HG03354 (cell line): ENCODE data around the gene PLCB3.
A peak's percentile ranks its signal among the peaks of the same experiment; 100 is the strongest.

ENCODE experiments used
- ATAC-seq: cut with Tn5 transposase; IDR thresholded peaks from one replicate; pipeline ENCODE4 v1.9.1; 2021; ENCODE audit warnings: mild to moderate bottlenecking; ENCODE audit not compliant: unreplicated experiment, poor library complexity, severe bottlenecking

PLCB3 gene

DNA sequence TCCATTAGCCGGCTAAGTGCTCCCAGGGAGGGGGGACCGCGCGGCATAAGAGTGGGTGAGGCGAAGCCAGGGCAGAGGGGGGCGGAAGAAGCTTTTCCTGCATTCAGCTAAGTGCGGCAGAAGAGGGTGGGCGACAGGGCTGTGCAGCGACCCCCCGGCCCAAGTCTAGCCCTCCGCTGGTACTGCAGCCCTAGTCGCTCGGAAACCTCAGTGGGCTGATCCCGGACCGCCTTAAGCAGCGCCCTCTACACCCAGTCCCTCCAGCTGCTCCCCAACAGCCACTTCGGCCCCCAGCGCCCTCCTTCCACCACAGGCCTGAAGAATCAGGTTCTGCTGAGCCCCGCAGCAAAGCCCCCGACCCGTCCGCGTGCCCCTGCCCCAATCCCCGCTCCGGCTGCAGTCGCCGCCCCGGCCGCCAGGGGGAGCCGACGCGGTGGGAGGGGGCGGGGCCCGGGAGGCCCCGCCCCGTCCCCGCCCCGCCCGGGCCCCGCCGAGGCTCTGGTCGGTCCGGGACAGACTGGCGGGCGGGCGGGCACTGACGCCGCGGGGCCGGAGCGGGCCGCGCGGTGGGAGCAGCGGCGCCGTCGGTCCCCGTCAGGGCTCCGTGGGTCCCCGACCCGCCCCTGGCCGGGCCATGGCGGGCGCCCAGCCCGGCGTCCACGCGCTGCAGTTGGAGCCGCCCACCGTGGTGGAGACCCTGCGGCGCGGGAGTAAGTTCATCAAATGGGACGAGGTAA lies at the start of gene PLCB3:
Gene PLCB3 (plus strand): TSS at position 515 of the 737 bp plus-strand sequence. CDS start 120 bp downstream, at position 635.
- no peak for ATAC-seq

DNA sequence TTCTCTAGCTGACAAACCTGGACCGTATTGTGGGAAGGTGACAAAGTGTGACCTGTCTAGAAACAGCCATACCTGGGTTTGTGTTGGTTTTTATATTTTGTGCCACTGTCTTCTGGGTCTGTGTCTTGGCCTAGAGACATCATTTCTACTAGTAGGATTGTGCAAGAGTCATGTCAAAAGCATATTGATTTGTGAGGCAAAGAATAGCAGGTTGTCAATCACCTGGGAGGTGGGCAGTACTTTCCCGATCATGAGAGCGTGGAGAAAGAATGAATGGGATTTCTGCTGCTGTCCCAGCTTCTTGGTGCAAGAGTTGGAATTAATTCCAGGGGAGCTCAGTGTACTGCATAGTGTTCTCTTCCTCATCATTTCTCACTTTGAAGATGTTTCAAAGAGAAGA lies 49.8 kb upstream of the PLCB3 start:
- no peak for ATAC-seq

GRCh38 chr11:64202992-64203391 lies 48.3 kb upstream of the PLCB3 start:
- ATAC-seq, result no peak

DNA sequence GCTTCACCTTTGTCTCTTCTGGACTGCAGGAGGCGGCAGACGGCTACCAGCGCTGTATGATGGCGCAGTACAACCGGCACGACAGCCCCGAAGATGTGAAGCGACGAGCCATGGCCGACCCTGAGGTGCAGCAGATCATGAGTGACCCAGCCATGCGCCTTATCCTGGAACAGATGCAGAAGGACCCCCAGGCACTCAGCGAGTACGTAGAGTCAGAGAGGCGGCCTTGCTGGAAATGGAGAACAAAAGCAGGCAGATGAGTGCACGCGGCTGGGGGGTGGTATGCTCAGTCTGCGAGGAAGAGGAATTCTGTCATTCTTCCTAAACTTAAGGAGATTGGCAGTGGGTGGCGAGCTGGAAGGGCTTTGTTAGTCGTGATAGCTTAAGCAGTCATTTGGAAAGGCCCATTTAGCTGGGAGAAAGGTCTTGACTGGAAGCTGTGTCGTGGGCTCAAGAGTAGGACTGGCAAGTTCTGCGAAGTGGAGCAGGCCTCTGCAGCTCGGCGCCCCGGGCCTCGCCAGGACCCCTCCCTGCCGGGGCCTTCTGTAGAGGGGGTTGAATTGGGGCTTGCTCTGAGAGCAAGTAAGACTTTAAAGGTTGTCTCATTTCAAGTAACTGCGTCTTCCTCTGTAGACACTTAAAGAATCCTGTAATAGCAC lies 47.8 kb upstream of the PLCB3 start:
- ATAC-seq, result no peak

DNA sequence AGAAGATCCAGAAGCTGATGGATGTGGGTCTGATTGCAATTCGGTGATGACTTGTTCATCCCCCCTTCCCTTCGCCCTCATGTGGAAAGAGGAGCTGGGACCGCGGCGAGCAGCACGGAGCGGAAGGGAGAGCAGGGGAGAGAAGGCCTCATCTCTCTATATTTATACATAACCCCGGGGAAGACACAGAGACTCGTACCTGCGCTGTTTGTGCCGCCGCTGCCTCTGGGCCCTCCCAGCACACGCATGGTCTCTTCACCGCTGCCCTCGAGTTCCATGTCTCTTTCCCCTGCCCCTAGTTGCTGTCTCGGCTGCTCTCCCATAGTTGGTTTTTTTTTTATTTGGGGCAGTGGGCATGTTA lies 47.3 kb upstream of the PLCB3 start:
- no peak for ATAC-seq

- no peak for ATAC-seq
Observed at GRCh38 chr11:64204464-64204989, 46.8 kb upstream of the PLCB3 start.

GRCh38 chr11:64206457-64207255 lies 44.7 kb upstream of the PLCB3 start, which contains the start of gene FERMT3:
Gene FERMT3 (plus strand): TSS chr11:64206721. CDS start chr11:64207365, 644 bp downstream.
- ATAC-seq, result no peak

- ATAC-seq, result peak; percentile 52
Observed at GRCh38 chr11:64207256-64208085, 43.9 kb upstream of the PLCB3 start.

- peak; percentile 17 for ATAC-seq
Observed at GRCh38 chr11:64208086-64208795, 43.1 kb upstream of the PLCB3 start.

GRCh38 chr11:64208796-64209562 lies 42.4 kb upstream of the PLCB3 start:
- no peak for ATAC-seq

GRCh38 chr11:64209563-64209843 lies 41.8 kb upstream of the PLCB3 start:
- ATAC-seq, result no peak

GRCh38 chr11:64210301-64211020 lies 40.9 kb upstream of the PLCB3 start:
- ATAC-seq, result no peak

- no peak for ATAC-seq
Observed at GRCh38 chr11:64211181-64211872, 40.0 kb upstream of the PLCB3 start.

- no peak for ATAC-seq
Observed at GRCh38 chr11:64216879-64217278, 34.5 kb upstream of the PLCB3 start.

DNA sequence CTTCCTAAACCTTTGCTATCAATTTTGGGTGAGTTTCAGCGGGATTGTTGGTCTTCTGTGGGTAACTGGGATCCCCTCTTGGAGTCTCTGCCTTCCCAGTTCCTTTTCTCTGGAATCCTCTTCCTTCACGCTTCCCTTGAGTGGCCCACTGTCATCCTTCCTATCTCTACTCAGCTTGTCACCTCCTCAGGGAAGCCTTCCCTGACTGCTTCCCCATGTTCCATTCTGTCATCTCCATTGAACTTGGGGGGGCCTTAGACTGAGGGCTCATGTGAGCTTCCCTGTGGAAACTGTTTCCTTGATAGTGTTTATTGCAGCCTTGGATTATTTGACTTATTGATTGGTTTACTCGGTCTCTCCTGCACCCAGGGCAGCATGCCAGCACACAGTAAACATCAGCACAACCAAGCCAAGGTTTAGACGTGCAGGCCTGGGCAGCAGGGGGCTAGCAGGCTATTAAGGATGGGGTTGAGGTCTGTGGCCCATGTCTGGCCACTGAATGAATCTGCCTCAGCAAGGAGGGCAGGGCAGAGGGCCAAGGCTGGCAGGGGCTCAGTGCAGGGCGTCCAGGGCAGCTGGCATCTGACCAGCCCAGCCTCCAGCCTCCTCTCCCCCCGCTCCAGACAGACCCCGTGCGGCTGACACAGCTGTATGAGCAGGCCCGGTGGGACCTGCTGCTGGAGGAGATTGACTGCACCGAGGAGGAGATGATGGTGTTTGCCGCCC lies 32.5 kb upstream of the PLCB3 start:
- ATAC-seq, result no peak

- ATAC-seq, result no peak
Observed at GRCh38 chr11:64219354-64219684, 32.0 kb upstream of the PLCB3 start.

DNA sequence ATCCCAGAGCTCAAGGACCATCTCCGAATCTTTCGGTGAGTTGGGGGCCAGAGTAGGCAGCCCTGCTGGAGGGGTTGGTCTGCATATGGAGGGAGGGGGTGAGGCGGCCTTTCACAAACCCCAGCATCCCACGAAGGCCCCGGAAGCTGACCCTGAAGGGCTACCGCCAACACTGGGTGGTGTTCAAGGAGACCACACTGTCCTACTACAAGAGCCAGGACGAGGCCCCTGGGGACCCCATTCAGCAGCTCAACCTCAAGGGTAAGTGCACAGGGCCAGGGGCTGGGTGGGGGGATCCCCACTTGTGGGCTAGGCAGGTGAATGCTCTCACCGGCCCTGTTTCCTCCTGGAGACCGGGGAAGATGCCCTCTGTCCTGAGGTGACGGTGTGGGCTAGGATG lies 31.6 kb upstream of the PLCB3 start:
- ATAC-seq, result no peak
